K562 (cell line): ENCODE measurements around the gene AMZ1. TPM values are rescaled to one million over a fixed set of nuclear protein-coding genes. Genes with fewer than 3 reads are reported as not detected.

Experiments
- ATAC-seq: fragments of 200-7000 bp; cut with Tn5 transposase; 3 replicates; pipeline ENCODE4 v1.9.1; 2020; ENCODE audit warnings: moderate library complexity
- BruUV-seq: library from RNA; stranded (reverse); fragments of 400-500 nt; replicated peaks from 2 replicates; lab custom pipeline; 2021; lab: Mats Ljungman, UMichigan
- CTCF ChIA-PET: fragments of 300-600 bp; formaldehyde crosslinking; extraction: SDS; loops from one replicate; lab custom pipeline; 2021; ENCODE audit warnings: low intra/inter-chr PET ratio; lab: Yijun Ruan, JAX
- POLR2A ChIA-PET: fragments of 300-600, 350-650 bp; sonication (Branson Sonifier 250); formaldehyde crosslinking; extraction: SDS; loops from one replicate; lab custom pipeline; 2021; ENCODE audit warnings: antibody characterized with exemption, inconsistent platforms; lab: Yijun Ruan, JAX
- DNase-seq, 4 experiments: peaks; one replicate each; pipeline versions ENCODE4 v3.0.0 to v3.0.0-alpha.2; 2011 to 2018; ENCODE audit warnings: low spot score in 3 of 4, mixed read lengths in 3 of 4; ENCODE audit errors: extremely low read depth in 1 of 4
- FAIRE-seq: peaks from 2 replicates; lab custom pipeline; 2011; peaks lifted over from hg19 to GRCh38; lab: Jason Lieb, UNC
- H2AFZ ChIP-seq: 2 replicates; pipeline ENCODE4 v1.6.0; 2011; ENCODE audit warnings: low read depth, low read length, control low read depth, inconsistent platforms
- H3K27ac ChIP-seq: fragments of 200-600 bp; 3 replicates; pipeline ENCODE4 v1.8.0; 2011; ENCODE audit warnings: low read depth, mild to moderate bottlenecking, control low read depth, inconsistent platforms, low read length, moderate library complexity, mixed read lengths; ENCODE audit errors: extremely low read depth
- H3K27me3 ChIP-seq, 2 experiments: fragments of 300-600 bp in 1 of 2; 2 replicates in 1 of 2; 3 replicates in 1 of 2; pipeline versions ENCODE4 v1.6.0 to v1.8.0; 2011; ENCODE audit warnings: inconsistent platforms in 2 of 2, low read length in 2 of 2, mild to moderate bottlenecking in 1 of 2, mixed read lengths in 1 of 2, moderate library complexity in 1 of 2; ENCODE audit not compliant: control insufficient read depth in 2 of 2, insufficient read depth in 2 of 2
- H3K36me3 ChIP-seq: fragments of 300-600 bp; 3 replicates; pipeline ENCODE4 v1.8.0; 2011; ENCODE audit warnings: mild to moderate bottlenecking, low read length, inconsistent platforms; ENCODE audit not compliant: control insufficient read depth, insufficient read depth
- H3K4me1 ChIP-seq, 2 experiments: fragments of 200-600 bp in 1 of 2; replicated peaks in 1 of 2; 2 replicates in 1 of 2; 3 replicates in 1 of 2; pipeline versions ENCODE4 v1.5.1 to v1.8.0; 2011; ENCODE audit warnings: inconsistent platforms in 2 of 2, low read length in 2 of 2, mild to moderate bottlenecking in 1 of 2, mixed read lengths in 1 of 2, moderate library complexity in 1 of 2; ENCODE audit not compliant: control insufficient read depth in 2 of 2, insufficient read depth in 2 of 2
- H3K4me2 ChIP-seq: 2 replicates; pipeline ENCODE4 v1.6.1; 2011; ENCODE audit warnings: low read length, control low read depth, inconsistent platforms, mixed read lengths; ENCODE audit not compliant: insufficient read depth
- H3K4me3 ChIP-seq: fragments of 200-600 bp; sonication (generic), shearing (Covaris generic); 2 replicates; pipeline ENCODE4 v1.5.1; 2016; ENCODE audit warnings: control low read depth, inconsistent platforms
- H3K79me2 ChIP-seq: fragments of 200-600 bp; 3 replicates; pipeline ENCODE4 v1.8.0; 2011; ENCODE audit warnings: low read length, inconsistent platforms; ENCODE audit not compliant: control insufficient read depth, insufficient read depth
- H3K9ac ChIP-seq, 2 experiments: 2 replicates each; pipeline versions ENCODE4 v1.6.0 to v1.6.1; 2011; ENCODE audit warnings: low read depth in 2 of 2, low read length in 2 of 2, control low read depth in 1 of 2, inconsistent platforms in 1 of 2, mild to moderate bottlenecking in 1 of 2, mixed read lengths in 1 of 2; ENCODE audit not compliant: insufficient read depth in 1 of 2
- H3K9me1 ChIP-seq: one replicate; pipeline ENCODE4 v1.6.0; 2011; ENCODE audit warnings: inconsistent platforms, mild to moderate bottlenecking, low read length, moderate library complexity; ENCODE audit not compliant: control insufficient read depth, insufficient read depth
- H3K9me3 ChIP-seq: replicated peaks from 2 replicates; pipeline ENCODE4 v1.5.1; 2011; ENCODE audit warnings: low read depth, low read length, inconsistent platforms; ENCODE audit not compliant: control insufficient read depth, insufficient read depth
- H4K20me1 ChIP-seq: replicated peaks from 2 replicates; pipeline ENCODE4 v1.6.1; 2011; ENCODE audit warnings: low read length, inconsistent platforms, mixed read lengths; ENCODE audit not compliant: control insufficient read depth, insufficient read depth
- ARID2 ChIP-seq: fragments of 450-650 bp; IDR thresholded peaks from 2 replicates; pipeline ENCODE4 v1.6.1; 2017; ENCODE audit warnings: antibody characterized with exemption, mild to moderate bottlenecking
- CHCHD3 ChIP-seq: fragments of 250-450 bp; sonication (Bioruptor Pico); IDR thresholded peaks from 2 replicates; pipeline ENCODE4 v2.1.2; 2022; ENCODE audit warnings: mild to moderate bottlenecking
- MEF2A ChIP-seq: IDR thresholded peaks from 2 replicates; pipeline ENCODE4 v1.6.1; 2011; ENCODE audit warnings: low read depth, mild to moderate bottlenecking, low read length, moderate library complexity; ENCODE audit not compliant: control insufficient read depth
- POLR3G ChIP-seq: IDR thresholded peaks from 2 replicates; pipeline ENCODE4 v1.6.1; 2011; ENCODE audit not compliant: insufficient read length, insufficient replicate concordance; ENCODE audit errors: extremely low read depth
- PURB ChIP-seq: sonication (generic); formaldehyde crosslinking; IDR thresholded peaks from 2 replicates; pipeline ENCODE4 v1.9.0; 2021; ENCODE audit warnings: low read depth, mild to moderate bottlenecking, missing genetic modification reagents
- TARDBP ChIP-seq: fragments of 450-650 bp; IDR thresholded peaks from 2 replicates; pipeline ENCODE4 v1.6.1; 2016
- U2AF2 ChIP-seq: fragments of 200-400 bp; formaldehyde crosslinking; optimal IDR thresholded peaks from 2 replicates; pipeline ENCODE3; 2017; ENCODE audit warnings: low read depth, mild to moderate bottlenecking, low read length
- WGBS: fragments of 100-300 bp; shearing (Covaris generic); methylation state at CpG from one replicate; pipeline ENCODE4 v1.1.6; 2016; ENCODE audit warnings: low coverage, mixed read lengths; ENCODE audit not compliant: insufficient coverage; ENCODE audit errors: missing lambda C conversion rate; 5-methylcytosine and 5-hydroxymethylcytosine counted together
- in situ Hi-C: fragments of 300-500 bp; cut with MboI; formaldehyde crosslinking; loops from 4 replicates; pipeline ENCODE4 v1.15.0; 2018; ENCODE audit warnings: inconsistent platforms, mixed read lengths
- intact Hi-C: fragments of 100-400 bp; cut with micrococcal nuclease; formaldehyde crosslinking; loops from 2 replicates; pipeline ENCODE4 v1.14.2; 2022
- polyA plus RNA-seq, 8 experiments: library from polyadenylated mRNA; depleted of rRNA in 4 of 8; stranded (reverse) in 5 of 8; unstranded in 3 of 8; fragments of >200 nt; fragmentation: Nextera tagmentation in 2 of 8; fragmentation: Illumina TruSeq in 1 of 8; extraction: Ambion mirVana in 2 of 8; extraction: Trizol in 1 of 8; gene quantifications; 2 replicates each; pipeline versions ENCODE4 v1.2.1 to v1.2.3, GENCODE V29; 2011 to 2014; ENCODE audit warnings: inconsistent platforms in 1 of 8, missing spikeins in 1 of 8
- total RNA-seq, 7 experiments: library from RNA; depleted of rRNA in 6 of 7; stranded (reverse); fragments of >200 nt in 6 of 7; fragmentation: Illumina TruSeq in 2 of 7; extraction: Trizol in 2 of 7; gene quantifications; 2 replicates each; pipeline versions ENCODE4 v1.2.1 to v1.2.3, GENCODE V29; 2011 to 2021; ENCODE audit warnings: low replicate concordance in 1 of 7
- TF ChIP-seq, protein P1 (sequence below), 2 experiments: fragments of 450-650 bp; formaldehyde crosslinking in 1 of 2; IDR thresholded peaks; 2 replicates each; pipeline versions ENCODE4 v1.4.0 to v1.6.1; 2014 to 2020; ENCODE audit warnings: mild to moderate bottlenecking in 2 of 2, borderline replicate concordance in 1 of 2, low read depth in 1 of 2
- TF ChIP-seq, protein P2 (sequence below): sonication (generic); formaldehyde crosslinking; IDR thresholded peaks from 2 replicates; pipeline ENCODE4 v1.8.0; 2022; ENCODE audit warnings: mild to moderate bottlenecking, missing genetic modification reagents
- TF ChIP-seq, protein P3 (sequence below), 2 experiments: fragments of 450-650 bp; IDR thresholded peaks; 2 replicates each; pipeline ENCODE4 v1.6.1; 2016

AMZ1 gene
- total and polyA plus RNA-seq, 9 of the 15 experiments (the other 6 are each of a cell fraction or from before 2014, with no cell fraction given) = not detected

DNA sequence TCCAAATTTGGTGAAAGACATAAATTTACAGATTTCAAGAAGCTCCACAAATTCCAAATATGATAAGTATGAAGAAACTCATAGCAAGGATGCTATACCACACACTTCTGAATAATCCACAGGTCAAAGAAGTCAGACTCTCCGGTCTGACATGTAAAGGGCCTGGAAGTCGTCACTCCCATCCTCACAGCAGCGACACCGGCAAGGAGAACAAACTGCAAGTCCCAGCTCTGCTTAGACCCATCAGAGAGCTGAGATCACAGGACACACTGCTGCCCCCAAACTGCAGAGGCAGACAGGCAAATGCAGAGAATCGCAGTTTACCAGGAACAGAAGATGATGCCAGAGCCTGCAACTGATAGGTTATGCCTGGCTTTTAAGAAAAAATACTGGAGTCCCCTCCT, 62.0 kb downstream of the AMZ1 start:
- CTCF ChIA-PET = no interaction called here
- H3K9ac ChIP-seq = no peak overlapping the region
- H3K4me1 ChIP-seq = peaks cover 0 to 3% of the 10 kb centered on the region in 2 experiments; a peak in 2 of 5 replicates
- no peak for FAIRE-seq
- H3K36me3 ChIP-seq = no peaks in the 10 kb centered on the region
- H3K9me3 ChIP-seq = no peaks in the 10 kb centered on the region
- POLR2A ChIA-PET = interaction anchor here (1.2 kb wide), 1 partner anchor 9 kb away, joined by 3 read pairs; no protein-coding TSS in a partner anchor
- no peaks in the 10 kb centered on the region for H3K27me3 ChIP-seq
- intact Hi-C loops (loop anchor here (10.0 kb wide), 1 partner anchor 95 kb away; the partner anchor contains the start of gene GNA12), in situ Hi-C loops (no loop called here)
- BruUV-seq = no TSS peak
- WGBS = 59% methylated on average over 5 of the region's 5 CpGs
- ATAC-seq = peak; percentile 78
- no peaks in the 10 kb centered on the region; the same call in 2 of the 3 replicates for H3K79me2 ChIP-seq
- no peaks in the 10 kb centered on the region for H4K20me1 ChIP-seq
- DNase-seq = peak in 1 of 4 experiments; percentile 26
- no peak overlapping the region for H3K4me3 ChIP-seq
- H3K4me2 ChIP-seq = no peak overlapping the region
- H3K27ac ChIP-seq = no peak overlapping the region
- no peaks in the 10 kb centered on the region for H3K9me1 ChIP-seq
- no peak overlapping the region for H2AFZ ChIP-seq
- TF ChIP-seq ARID2 (no peak), CHCHD3 (no peak), POLR3G (no peak), MEF2A (no peak), U2AF2 (no peak), PURB (CRISPR knock-in tag) (no peak), TARDBP (no peak)
- TF ChIP-seq, protein P1, sequence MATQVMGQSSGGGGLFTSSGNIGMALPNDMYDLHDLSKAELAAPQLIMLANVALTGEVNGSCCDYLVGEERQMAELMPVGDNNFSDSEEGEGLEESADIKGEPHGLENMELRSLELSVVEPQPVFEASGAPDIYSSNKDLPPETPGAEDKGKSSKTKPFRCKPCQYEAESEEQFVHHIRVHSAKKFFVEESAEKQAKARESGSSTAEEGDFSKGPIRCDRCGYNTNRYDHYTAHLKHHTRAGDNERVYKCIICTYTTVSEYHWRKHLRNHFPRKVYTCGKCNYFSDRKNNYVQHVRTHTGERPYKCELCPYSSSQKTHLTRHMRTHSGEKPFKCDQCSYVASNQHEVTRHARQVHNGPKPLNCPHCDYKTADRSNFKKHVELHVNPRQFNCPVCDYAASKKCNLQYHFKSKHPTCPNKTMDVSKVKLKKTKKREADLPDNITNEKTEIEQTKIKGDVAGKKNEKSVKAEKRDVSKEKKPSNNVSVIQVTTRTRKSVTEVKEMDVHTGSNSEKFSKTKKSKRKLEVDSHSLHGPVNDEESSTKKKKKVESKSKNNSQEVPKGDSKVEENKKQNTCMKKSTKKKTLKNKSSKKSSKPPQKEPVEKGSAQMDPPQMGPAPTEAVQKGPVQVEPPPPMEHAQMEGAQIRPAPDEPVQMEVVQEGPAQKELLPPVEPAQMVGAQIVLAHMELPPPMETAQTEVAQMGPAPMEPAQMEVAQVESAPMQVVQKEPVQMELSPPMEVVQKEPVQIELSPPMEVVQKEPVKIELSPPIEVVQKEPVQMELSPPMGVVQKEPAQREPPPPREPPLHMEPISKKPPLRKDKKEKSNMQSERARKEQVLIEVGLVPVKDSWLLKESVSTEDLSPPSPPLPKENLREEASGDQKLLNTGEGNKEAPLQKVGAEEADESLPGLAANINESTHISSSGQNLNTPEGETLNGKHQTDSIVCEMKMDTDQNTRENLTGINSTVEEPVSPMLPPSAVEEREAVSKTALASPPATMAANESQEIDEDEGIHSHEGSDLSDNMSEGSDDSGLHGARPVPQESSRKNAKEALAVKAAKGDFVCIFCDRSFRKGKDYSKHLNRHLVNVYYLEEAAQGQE (IDR thresholded peaks at IDR 0.05; ENCODE audit: borderline replicate concordance) = peak; percentile 8; the same call in 1 of the 2 replicates
- TF ChIP-seq, protein P1 (CRISPR knock-in tag; IDR thresholded peaks at IDR 0.05; ENCODE audit: low read depth) = no peak
- TF ChIP-seq, protein P2, sequence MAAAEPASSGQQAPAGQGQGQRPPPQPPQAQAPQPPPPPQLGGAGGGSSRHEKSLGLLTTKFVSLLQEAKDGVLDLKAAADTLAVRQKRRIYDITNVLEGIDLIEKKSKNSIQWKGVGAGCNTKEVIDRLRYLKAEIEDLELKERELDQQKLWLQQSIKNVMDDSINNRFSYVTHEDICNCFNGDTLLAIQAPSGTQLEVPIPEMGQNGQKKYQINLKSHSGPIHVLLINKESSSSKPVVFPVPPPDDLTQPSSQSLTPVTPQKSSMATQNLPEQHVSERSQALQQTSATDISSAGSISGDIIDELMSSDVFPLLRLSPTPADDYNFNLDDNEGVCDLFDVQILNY (CRISPR knock-in tag) = no peak
- TF ChIP-seq, protein P3, sequence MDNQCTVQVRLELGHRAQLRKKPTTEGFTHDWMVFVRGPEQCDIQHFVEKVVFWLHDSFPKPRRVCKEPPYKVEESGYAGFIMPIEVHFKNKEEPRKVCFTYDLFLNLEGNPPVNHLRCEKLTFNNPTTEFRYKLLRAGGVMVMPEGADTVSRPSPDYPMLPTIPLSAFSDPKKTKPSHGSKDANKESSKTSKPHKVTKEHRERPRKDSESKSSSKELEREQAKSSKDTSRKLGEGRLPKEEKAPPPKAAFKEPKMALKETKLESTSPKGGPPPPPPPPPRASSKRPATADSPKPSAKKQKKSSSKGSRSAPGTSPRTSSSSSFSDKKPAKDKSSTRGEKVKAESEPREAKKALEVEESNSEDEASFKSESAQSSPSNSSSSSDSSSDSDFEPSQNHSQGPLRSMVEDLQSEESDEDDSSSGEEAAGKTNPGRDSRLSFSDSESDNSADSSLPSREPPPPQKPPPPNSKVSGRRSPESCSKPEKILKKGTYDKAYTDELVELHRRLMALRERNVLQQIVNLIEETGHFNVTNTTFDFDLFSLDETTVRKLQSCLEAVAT (IDR thresholded peaks at IDR 0.05) = no peak
